K562 (cell line): ENCODE data around the gene CDKN1C. TPM values are rescaled to one million over a fixed set of nuclear protein-coding genes. Genes with fewer than 3 reads are reported as not detected.

Experiments
- CLOCK ChIP-seq: fragments of 250-450 bp; sonication (Bioruptor Pico); IDR thresholded peaks from 2 replicates; pipeline ENCODE4 v1.4.0; 2020; ENCODE audit warnings: mild to moderate bottlenecking, moderate library complexity, borderline replicate concordance
- ELF2 ChIP-seq: fragments of 250-450 bp; sonication (Bioruptor Pico); IDR thresholded peaks from 2 replicates; pipeline ENCODE4 v1.5.0; 2021; ENCODE audit warnings: mild to moderate bottlenecking
- GTF3C2 ChIP-seq: IDR thresholded peaks from 3 replicates; pipeline ENCODE4 v1.6.1; 2011; ENCODE audit warnings: borderline replicate concordance, mild to moderate bottlenecking, moderate library complexity; ENCODE audit not compliant: insufficient read length; ENCODE audit errors: extremely low read depth
- MXI1 ChIP-seq: IDR thresholded peaks from 2 replicates; pipeline ENCODE4 v1.6.1; 2011; ENCODE audit warnings: low read depth, mild to moderate bottlenecking, improper control_type of control experiment, low read length
- NCOA1 ChIP-seq: fragments of 450-650 bp; IDR thresholded peaks from 2 replicates; pipeline ENCODE4 v1.6.1; 2016; ENCODE audit warnings: low read depth
- THAP7 ChIP-seq: fragments of 250-450 bp; sonication (Bioruptor Pico); IDR thresholded peaks from 2 replicates; pipeline ENCODE4 v1.5.0; 2021
- ZNF407 ChIP-seq: fragments of 450-650 bp; IDR thresholded peaks from 2 replicates; pipeline ENCODE4 v1.6.1; 2016; ENCODE audit warnings: low read depth
- ZNF551 ChIP-seq: fragments of 250-450 bp; sonication (Bioruptor Pico); IDR thresholded peaks from 2 replicates; pipeline ENCODE4 v1.5.0; 2021; ENCODE audit warnings: mild to moderate bottlenecking, moderate library complexity
- ZNF589 ChIP-seq: fragments of 200-800 bp; sonication (Bioruptor generic); IDR thresholded peaks from 2 replicates; pipeline ENCODE4 v1.6.1; 2016; ENCODE audit warnings: low read depth, missing genetic modification characterization, missing compliant biosample characterization
- polyA plus RNA-seq, 8 experiments: library from polyadenylated mRNA; depleted of rRNA in 4 of 8; stranded (reverse) in 5 of 8; unstranded in 3 of 8; fragments of >200 nt; fragmentation: Nextera tagmentation in 2 of 8; fragmentation: Illumina TruSeq in 1 of 8; extraction: Ambion mirVana in 2 of 8; extraction: Trizol in 1 of 8; gene quantifications; 2 replicates each; pipeline versions ENCODE4 v1.2.1 to v1.2.3, GENCODE V29; 2011 to 2014; ENCODE audit warnings: inconsistent platforms in 1 of 8, missing spikeins in 1 of 8
- total RNA-seq, 7 experiments: library from RNA; depleted of rRNA in 6 of 7; stranded (reverse); fragments of >200 nt in 6 of 7; fragmentation: Illumina TruSeq in 2 of 7; extraction: Trizol in 2 of 7; gene quantifications; 2 replicates each; pipeline versions ENCODE4 v1.2.1 to v1.2.3, GENCODE V29; 2011 to 2021; ENCODE audit warnings: low replicate concordance in 1 of 7

The CDKN1C gene
- total and polyA plus RNA-seq, 9 of the 15 experiments (the other 6 are each of a cell fraction or from before 2014, with no cell fraction given): 2.8 to 21.1 (median 9.3) TPM

GRCh38 chr11:2837651-2838050 is 47.9 kb downstream of the CDKN1C start (continued):
- TF ChIP-seq ZNF407 (no peak), ZNF551 (CRISPR knock-in tag) (no peak), GTF3C2 (no peak), MXI1 (no peak), NCOA1 (no peak), ELF2 (CRISPR knock-in tag) (no peak), CLOCK (CRISPR knock-in tag) (no peak), ZNF589 (no peak), THAP7 (CRISPR knock-in tag) (no peak)
- TF ChIP-seq, all 486 proteins: peak for 0
